HFFc6 (cell line): ENCODE data around the gene SH3GL1. TPM values are rescaled to one million over a fixed set of nuclear protein-coding genes. Genes with fewer than 3 reads are reported as not detected.
A peak's percentile ranks its signal among the peaks of the same experiment; 100 is the strongest.

Source experiments
- DNase-seq: peaks from one replicate; pipeline ENCODE4 v3.0.0-alpha.2; 2018
- H3K27ac Mint-ChIP-seq: 2 replicates; pipeline ENCODE4 v1.8.0; 2020; ENCODE audit warnings: mild to moderate bottlenecking, mixed read lengths
- H3K27me3 Mint-ChIP-seq: 2 replicates; pipeline ENCODE4 v1.8.0; 2021; ENCODE audit warnings: mild to moderate bottlenecking, moderate library complexity, mixed read lengths; ENCODE audit not compliant: insufficient read depth
- H3K36me3 Mint-ChIP-seq: 2 replicates; pipeline ENCODE4 v1.8.0; 2021; ENCODE audit warnings: low read depth, mixed read lengths
- H3K4me1 Mint-ChIP-seq: 2 replicates; pipeline ENCODE4 v1.8.0; 2020; ENCODE audit warnings: low read depth, mixed read lengths
- H3K4me3 Mint-ChIP-seq: 2 replicates; pipeline ENCODE4 v1.8.0; 2020; ENCODE audit warnings: mild to moderate bottlenecking, moderate library complexity, mixed read lengths
- H3K9me3 Mint-ChIP-seq: 2 replicates; pipeline ENCODE4 v1.8.0; 2020; ENCODE audit warnings: mild to moderate bottlenecking, mixed read lengths
- total RNA-seq, 6 experiments: library from RNA; stranded (reverse); fragmentation: NEBNext Ultra II Directional; extraction: Animal tissue kit (Norgen Biotek cat#: 25700); gene quantifications; 2 replicates in 1 of 6; 3 replicates in 5 of 6; pipeline ENCODE4 v1.2.3, GENCODE V29; 2021
- TF ChIP-seq, protein P1 (sequence below): fragments of 200-600 bp; sonication (generic); IDR thresholded peaks from 2 replicates; pipeline ENCODE4 v1.5.0; 2021; ENCODE audit warnings: antibody characterized with exemption, mild to moderate bottlenecking

SH3GL1 gene
- total RNA-seq, 6 experiments from 2014 or later, result 102 to 126 (median 110) TPM

DNA sequence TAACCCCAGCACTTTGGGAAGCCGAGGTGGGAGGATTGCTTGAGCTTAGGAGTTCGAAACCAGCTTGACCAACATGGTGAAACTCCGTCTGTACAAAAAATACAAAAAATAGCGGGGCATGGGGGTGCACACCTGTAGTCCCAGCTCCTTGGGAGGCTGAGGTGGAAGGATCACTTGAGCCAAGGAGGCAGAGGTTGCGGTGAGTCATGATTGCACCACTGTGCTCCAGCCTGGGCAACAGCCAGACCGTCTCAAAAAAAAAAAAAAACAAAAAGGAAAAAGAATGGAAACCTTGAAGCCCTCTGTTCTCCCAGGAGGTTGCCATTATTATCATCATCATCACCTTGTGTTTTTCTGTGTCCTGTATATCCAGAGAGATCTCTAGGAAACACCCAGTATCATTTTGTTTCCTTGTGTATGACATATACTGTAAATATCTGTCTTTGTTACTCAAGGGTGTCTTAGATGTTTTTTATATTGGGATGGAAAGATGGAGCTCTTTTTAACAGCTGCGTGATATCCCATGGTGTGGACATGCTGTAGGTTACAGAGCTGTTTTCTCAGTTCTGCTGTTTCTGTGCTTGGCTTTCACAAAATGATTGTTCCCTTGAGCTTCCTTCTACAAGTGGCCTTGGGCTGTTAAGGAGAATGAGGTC is 13.9 kb upstream of the SH3GL1 start:
- no peaks in the 10 kb centered on the region for H3K27me3 Mint-ChIP-seq
- TF ChIP-seq, protein P1, sequence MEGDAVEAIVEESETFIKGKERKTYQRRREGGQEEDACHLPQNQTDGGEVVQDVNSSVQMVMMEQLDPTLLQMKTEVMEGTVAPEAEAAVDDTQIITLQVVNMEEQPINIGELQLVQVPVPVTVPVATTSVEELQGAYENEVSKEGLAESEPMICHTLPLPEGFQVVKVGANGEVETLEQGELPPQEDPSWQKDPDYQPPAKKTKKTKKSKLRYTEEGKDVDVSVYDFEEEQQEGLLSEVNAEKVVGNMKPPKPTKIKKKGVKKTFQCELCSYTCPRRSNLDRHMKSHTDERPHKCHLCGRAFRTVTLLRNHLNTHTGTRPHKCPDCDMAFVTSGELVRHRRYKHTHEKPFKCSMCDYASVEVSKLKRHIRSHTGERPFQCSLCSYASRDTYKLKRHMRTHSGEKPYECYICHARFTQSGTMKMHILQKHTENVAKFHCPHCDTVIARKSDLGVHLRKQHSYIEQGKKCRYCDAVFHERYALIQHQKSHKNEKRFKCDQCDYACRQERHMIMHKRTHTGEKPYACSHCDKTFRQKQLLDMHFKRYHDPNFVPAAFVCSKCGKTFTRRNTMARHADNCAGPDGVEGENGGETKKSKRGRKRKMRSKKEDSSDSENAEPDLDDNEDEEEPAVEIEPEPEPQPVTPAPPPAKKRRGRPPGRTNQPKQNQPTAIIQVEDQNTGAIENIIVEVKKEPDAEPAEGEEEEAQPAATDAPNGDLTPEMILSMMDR, result no peak
- H3K4me1 Mint-ChIP-seq, result peaks cover 26% of the 10 kb centered on the region
- peaks cover 18% of the 10 kb centered on the region for H3K36me3 Mint-ChIP-seq
- H3K4me3 Mint-ChIP-seq, result no peak overlapping the region
- no peak for DNase-seq
- peak overlapping the region; percentile 54 for H3K27ac Mint-ChIP-seq
- H3K9me3 Mint-ChIP-seq, result no peaks in the 10 kb centered on the region

DNA sequence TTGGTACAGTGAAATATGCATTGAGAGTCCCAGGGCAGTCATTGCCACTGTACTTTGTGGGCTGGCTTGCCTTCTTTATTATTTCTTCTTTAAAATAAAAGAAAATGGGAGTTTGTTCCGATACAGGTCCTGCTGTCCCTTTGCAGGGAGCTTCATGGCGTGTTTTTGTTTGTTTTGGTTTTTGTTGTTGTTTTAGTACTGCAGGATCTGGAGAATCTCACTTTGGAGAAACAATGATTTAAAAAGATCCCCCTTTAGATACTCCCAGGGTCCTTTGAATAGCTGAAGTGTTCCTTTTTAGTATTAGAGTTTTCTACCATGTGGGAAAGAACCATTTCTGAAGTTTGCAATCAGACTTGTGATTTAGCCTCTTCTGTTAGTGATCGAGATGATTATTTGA is 13.2 kb upstream of the SH3GL1 start:
- no peak overlapping the region for H3K27ac Mint-ChIP-seq
- no peak for DNase-seq
- H3K27me3 Mint-ChIP-seq, result no peaks in the 10 kb centered on the region
- peaks cover 18% of the 10 kb centered on the region for H3K36me3 Mint-ChIP-seq
- H3K4me3 Mint-ChIP-seq, result no peak overlapping the region
- H3K4me1 Mint-ChIP-seq, result peaks cover 26% of the 10 kb centered on the region
- TF ChIP-seq, protein P1, result no peak
- H3K9me3 Mint-ChIP-seq, result no peaks in the 10 kb centered on the region

- H3K27me3 Mint-ChIP-seq, result no peaks in the 10 kb centered on the region
- H3K27ac Mint-ChIP-seq, result no peak overlapping the region
- TF ChIP-seq, protein P1, result no peak
- no peak for DNase-seq
- peaks cover 17% of the 10 kb centered on the region for H3K4me1 Mint-ChIP-seq
- H3K4me3 Mint-ChIP-seq, result no peak overlapping the region; the same call in 1 of the 2 replicates
- no peaks in the 10 kb centered on the region for H3K9me3 Mint-ChIP-seq
- peaks cover 17% of the 10 kb centered on the region for H3K36me3 Mint-ChIP-seq
These were observed 9.0 kb upstream of the SH3GL1 start for GRCh38 chr19:4409123-4409933.

GRCh38 chr19:4406626-4407025 is 6.3 kb upstream of the SH3GL1 start:
- Mint-ChIP-seq H3K27ac (no peak overlapping the region), H3K4me1 (peaks cover 28% of the 10 kb centered on the region), H3K27me3 (0 out of 2 replicates have a peak, but pooled peaks cover 1% of the 10 kb centered on the region), H3K9me3 (no peaks in the 10 kb centered on the region), H3K4me3 (no peak overlapping the region), H3K36me3 (no peaks in the 10 kb centered on the region)
- no peak for DNase-seq
- TF ChIP-seq, protein P1, result no peak

DNA sequence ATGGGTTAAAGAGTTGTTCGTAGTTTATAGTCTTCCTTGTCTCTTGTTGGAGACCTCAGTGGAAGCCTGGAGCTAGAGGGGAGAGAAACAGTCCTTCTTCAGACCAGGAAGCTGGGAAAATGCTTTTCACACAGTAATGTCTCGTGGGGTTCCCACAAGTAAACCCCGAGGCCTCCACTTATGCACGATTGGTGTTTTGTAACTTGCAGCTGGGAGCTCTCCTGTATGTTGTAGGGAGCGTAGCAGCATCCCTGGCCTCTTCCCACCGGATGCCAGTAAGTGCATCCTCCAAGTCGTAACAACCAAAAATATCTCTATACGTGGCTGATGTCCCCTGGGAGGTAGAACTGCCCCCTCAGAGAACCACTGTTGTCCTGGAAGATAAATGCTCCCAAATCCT is 5.6 kb upstream of the SH3GL1 start:
- Mint-ChIP-seq H3K36me3 (no peaks in the 10 kb centered on the region), H3K27me3 (0 out of 2 replicates have a peak, but pooled peaks cover 1% of the 10 kb centered on the region), H3K27ac (no peak overlapping the region), H3K4me1 (peaks cover 34% of the 10 kb centered on the region), H3K4me3 (no peak overlapping the region), H3K9me3 (no peaks in the 10 kb centered on the region)
- DNase-seq, result no peak
- TF ChIP-seq, protein P1, result no peak
